ENCODE measurements around the gene CCT5.
"Not testable (repeated sequence)": the region's sequence is repeated elsewhere in the genome, so short reads cannot be mapped to it uniquely, and the experiment has no call there.

The CCT5 gene

DNA sequence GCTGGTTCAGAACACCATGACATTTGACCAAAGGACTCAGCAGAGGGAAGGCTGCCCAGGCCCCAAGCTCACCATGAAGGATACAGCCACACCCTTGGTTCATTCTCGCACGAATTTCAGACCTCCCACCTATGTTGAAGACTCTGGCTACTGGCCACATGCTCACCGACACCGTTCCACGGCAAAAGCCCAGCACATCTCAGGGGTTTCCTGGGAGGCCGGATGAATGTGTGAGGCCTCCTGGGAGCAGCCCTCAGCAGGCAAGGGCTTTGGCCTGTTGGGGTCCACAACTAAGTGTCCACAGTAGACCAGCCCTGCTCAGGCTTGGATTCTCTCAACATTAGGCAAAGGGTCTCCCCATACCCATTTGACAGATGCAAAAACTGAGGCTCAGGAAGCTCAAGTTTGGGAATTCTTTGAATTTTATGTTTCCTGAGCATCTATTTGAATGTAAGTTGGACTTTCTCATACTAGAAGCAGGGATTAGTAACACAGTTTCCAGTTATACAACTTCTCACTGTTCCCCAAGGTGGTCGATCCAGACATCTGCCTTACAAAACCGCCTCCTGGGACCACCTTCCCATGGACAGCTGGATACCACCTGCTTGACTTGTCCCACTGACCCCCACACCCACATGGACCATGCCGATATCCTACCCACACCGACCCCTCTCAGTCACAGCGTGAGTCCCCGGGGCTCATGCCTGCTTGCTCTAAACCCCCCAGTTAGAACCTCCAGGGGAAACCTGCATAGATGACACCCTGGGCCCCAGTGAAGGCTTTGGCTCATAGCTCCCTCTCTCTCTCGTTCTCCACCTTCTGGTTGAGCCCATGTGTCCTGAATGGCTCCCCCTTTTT lies 27.9 kb downstream of the CCT5 start:
- no peak for DNase-seq

DNA sequence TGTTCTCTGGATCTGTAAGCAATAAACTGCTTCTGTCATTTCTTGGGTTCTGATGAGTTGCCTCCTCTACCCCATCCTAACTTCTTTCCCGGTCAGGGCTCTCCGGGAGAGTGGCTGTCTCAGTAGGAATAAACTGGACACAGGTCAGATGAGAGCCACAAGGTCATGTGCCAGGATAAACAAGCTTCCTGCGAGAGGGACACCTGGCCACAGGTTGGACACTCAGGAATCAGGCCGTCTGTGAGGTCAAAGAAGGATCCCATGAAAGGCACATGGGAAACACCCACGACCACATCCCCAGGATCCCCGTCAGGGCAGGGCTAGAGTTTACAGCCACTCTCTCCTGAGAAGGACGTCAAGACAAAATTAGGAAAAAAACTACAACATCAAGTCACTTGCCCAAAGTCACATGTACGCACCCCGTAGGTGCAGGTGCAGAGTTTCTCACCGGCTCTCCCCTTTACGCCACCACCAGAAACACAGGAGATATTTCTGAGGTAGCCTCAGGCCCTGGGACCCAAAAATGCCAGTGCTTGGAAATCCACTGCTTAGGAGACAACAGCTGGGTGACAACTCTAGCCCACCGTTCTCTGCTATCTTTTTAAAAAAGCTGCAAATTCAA lies 28.7 kb downstream of the CCT5 start:
- no peak for DNase-seq

DNA sequence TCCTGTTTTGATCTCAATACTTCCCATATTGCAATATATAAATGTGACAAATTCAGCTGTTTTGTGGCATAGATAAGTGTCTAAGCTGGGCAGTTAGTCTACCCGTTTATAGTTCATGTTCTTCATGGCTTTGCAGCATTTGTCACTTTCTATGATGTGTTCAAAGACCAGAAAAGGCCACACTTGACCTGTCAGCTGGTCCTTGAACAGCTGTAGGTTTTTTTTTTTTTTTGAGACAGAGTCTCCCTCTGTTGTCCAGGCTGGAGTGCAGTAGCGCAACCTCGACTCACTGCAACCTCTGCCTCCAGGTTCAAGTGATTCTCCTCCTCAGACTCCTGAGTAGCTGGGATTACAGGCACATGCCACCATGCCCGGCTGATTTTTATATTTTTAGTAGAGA lies 29.2 kb downstream of the CCT5 start:
- no peak for DNase-seq

DNA sequence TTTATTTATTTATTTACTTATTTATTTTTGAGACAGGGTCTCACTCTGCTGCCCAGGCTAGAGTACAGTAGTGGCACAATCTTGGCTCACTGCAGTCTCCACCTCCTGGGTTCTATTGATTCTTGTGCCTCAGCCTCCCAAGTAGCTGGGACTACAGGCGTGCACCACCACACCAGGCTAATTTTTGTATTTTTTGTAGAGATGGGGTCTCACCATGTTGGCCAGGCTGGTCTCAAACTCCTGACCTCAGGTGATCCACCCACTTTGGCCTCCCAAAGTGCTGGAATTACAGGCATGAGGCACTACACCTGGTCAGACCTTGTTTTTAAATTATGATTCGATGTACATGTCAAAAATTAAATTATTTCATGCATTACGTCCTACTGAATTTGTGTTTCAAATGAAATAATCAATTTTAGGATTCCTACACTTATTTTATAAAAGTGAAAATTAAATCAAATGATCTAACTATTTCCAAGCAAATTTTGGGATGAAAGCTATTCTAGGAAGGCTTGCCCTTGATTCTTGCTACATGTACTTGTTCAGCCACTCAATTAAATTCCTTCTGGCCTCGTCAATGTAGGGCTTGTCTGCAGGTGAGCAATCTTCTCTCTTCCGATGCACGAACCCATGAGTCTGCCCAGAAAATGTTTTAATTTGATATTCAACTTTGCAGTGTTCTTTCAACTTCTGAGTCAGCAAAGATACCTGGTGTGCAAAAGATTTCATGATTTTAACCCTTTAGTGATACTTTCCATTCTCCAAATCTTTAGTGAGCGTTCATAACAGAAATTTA lies 30.0 kb downstream of the CCT5 start:
- no peak for DNase-seq

DNA sequence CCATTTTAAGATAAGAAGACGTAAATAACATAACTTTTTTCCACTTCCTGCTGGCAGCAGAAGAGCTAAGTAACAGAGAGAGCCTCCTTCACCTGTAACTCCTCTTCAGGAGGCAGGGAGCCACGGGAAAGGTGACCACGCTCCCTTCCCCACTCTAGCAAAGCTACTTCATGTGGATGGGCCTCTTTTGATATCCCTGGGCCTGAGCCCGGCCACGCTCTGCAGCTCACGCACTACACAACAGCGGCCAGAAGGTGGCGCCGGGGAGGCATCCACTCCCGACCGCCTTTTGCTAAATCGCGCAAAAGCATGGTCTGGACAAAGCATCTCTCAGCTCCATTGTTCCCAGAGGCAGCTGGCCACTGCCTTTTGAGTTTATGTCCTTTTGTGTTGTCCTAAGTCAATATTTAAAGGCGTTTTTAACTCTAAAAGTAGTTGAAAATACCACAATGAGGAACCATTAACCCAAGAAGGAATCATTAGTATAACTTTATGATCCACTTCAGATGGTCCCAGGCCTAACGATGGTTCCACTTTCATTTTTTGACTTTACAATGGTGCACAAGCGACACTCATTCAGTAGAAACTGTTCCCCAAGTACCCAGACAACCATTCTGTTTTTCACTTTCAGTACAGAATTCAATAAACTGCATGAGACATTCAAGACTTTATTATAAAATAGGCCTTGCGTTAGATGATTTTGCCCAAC lies 34.0 kb downstream of the CCT5 start:
- DNase-seq = peak; percentile 34

DNA sequence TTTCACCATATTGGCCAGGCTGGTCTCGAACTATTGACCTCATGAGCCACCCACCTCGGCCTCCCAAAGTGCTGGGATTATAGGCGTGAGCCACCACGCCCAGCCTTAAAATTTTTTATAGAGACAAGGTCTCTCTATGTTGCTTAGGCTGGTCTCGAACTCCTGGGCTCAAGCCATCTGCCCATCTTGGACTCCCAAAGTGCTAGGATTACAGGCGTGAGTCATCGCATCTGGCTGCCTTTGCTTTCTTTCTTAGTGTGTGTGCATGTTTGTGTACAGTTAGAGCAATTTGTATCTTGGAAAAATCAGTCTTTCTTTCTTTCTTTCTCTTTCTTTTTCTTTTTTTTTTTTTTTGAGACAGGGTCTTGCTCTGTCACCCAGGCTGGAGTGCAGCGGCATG lies 35.3 kb downstream of the CCT5 start:
- not testable (repeated sequence) for DNase-seq

DNA sequence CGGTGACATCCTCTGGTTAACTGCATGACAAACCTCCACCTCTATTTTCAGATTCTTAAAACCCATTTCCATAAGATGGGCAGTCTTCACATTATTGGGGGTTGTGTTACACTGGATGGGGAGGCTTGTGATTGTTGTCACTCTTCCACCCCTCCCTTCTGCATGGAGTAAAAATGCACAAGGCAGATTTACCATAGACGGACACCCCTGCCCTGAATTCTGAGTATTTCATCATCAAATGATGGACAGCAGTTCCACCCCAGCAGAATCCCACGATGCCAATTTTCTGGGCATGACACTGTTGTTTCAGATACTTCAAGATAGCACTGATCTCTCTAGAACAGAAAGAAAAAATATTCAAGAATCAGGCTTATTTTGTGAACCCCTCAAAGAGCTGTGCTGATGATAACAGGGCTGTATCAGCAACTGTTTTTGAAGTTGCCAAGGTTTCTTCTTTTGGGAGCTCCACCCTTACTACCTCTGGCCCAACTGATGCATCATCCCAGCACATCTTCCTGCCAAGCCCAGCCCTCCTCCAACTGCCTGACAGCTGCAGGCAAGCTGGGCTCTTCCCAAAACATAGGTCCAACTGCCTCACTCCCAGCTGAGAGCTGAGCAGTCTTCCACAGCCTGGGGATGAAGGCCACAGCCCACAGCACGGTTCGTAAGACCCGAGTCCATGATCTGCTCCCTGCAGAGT lies 36.2 kb downstream of the CCT5 start:
- DNase-seq = no peak

DNA sequence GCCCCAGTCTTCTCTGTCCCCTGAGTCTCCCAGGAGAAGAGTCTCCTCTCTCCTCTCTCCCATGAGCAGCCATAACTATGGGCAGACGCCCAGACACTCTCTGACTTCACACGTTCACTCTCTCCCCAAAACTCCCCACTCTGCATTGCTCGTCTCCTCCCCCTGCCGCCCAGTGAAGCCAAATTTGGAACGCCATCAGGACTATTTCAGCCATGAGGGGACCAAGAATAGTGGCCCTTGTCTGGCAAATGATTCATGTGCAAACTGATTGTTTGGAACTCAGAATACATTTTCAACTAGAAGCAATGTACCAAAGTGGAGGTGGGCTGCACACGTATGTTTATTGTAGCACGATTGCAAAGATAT lies 36.8 kb downstream of the CCT5 start:
- no peak for DNase-seq

DNA sequence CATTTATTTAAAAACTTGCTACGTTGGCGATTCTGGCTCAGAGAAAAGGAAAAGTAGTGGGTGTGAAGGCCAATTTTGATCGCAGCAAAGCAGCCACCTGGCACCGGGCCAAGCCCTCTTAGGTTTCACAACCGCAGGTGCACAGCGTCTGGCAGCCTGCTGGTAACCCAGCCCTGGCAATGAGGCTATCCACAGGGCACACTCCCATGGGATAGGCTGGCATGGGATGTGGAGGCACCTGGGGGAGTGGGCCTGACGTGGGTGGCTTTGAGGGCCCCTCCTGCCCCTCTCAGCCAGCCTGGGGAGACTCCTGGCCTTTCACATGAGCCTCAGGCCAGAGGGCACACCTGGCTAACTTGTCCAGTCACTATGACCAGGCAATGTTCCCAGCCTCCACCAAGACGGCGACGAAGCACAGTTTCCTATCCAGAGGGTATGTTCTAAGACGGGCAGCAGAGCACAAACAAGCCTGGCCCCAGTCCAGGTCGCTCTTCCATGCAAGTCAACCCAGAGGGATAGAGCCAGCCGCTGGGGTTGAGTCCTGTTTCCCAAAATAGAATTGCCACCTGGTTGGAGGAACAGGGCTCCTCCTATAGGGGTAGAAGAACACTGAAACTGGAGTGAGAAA lies 38.6 kb downstream of the CCT5 start:
- peak; percentile 74 for DNase-seq

DNA sequence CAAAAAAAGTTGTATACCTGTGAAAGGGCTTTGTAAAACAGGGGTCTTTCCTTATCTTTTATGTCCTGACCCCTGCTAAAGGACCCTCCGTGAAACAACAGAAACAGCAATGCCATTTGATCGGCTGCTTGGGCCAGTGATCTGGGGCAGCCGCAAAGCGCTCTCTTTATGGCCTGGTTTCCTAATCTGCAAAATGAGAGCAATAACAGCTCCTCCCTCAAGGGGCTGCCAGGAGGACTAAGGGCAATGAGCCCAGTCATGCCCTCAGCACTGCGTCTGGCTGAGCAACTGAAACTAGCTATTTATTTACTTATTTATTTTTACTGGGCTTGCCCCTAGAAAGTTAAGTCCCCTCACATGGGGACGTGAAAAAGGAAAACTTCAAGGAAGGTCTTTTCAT lies 39.3 kb downstream of the CCT5 start:
- no peak for DNase-seq

DNA sequence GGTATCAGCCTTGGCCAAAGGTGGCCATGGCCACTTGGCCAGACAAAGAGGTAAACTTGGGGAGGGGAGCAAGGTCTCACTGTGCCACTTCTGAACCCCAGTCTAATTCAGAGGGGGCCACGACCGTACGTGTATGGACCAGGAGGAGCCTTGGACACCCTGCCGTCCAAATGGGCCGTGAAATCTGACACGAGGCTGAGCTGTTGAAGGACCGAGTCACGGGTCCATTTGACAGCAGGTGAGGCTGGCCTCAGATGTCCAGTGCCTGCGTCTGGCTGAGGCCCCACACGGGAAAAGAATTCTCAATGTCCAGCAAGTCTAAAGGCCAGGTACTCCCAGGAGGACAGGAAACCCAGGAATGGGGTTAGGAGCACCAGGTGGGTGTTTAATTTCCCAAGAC lies 39.9 kb downstream of the CCT5 start:
- DNase-seq = no peak

DNA sequence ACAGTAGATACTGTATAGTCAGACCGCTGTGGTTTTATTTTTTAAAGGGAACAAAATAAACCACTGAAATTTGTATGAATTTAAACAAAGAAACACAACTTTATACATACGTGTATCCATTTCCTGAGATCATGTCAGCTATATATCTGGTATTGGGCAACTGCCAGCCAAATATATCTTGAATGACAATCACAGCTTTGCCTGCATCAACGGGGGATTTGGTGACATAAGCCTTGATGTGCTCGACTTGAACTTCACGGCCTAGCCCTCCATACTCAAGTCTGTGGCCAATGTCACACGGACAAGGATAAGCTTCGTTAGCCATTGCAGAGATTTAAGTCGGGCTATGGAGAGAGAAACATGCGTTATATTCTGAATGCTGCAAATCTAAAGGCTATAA lies 40.4 kb downstream of the CCT5 start:
- no peak for DNase-seq

DNA sequence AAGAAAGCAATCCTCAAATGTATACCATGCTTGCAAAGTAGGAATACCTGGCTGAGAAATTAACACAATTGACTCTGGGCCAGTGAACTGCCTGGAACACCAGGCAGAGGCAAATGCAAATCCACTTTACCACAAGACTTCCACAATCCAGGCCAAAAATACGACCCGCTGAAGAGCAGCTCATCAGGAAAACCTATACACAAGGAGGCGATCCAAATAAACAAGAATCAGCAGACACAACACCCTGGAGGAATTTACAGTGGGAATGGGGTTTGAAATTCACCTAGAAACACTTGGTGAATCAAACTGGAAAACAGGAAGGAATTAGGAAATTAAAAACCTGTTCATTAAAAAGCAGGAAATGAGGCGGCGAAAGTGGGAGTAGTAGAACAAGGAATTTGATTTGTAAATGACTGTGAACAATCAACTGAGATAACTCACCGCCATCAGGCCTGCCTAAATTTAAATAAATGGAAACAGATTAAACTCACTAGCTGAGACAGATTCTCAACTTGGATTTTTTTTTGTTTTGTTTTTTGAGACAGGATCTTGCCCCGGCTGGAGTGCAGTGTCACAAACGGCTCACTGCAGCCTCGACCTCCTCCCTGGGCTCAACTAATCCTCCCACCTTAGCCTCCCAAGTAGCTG lies 41.7 kb downstream of the CCT5 start:
- DNase-seq = no peak

DNA sequence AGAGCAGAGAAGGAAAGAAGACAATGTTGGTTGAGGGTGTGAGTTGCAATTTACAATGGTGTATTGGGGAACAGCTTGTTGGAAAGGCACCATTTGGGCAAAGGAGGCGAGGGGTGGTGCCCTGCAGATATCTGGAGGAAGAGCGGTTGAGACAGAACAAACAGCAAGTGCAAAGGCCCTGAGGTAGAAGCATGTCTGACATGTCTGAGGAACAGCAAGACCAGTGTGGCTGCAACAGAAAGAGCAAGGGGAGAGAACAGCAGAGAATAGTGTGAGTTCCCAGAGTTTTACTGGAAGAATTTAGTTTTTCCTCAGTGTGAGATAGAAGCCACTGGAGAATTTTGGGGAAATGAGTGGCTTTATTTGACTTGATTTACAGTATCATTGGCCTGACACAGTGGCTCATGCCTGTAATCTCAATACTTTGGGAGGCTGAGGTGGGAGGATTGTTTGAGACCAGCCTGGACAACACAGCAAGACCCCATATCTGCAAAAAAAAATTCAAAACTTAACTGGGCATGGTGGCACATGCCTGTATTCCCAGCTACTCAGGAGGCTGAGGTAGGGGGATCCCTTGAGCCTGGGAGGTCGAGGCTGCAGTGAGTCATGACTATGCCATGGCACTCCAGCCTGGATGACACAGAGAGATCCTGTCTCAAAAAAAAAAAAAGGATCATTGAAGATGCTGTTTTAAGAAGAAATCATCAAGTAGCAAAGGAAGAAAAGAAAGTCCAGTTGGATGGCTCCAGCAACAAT lies 44.0 kb downstream of the CCT5 start:
- DNase-seq = no peak

DNA sequence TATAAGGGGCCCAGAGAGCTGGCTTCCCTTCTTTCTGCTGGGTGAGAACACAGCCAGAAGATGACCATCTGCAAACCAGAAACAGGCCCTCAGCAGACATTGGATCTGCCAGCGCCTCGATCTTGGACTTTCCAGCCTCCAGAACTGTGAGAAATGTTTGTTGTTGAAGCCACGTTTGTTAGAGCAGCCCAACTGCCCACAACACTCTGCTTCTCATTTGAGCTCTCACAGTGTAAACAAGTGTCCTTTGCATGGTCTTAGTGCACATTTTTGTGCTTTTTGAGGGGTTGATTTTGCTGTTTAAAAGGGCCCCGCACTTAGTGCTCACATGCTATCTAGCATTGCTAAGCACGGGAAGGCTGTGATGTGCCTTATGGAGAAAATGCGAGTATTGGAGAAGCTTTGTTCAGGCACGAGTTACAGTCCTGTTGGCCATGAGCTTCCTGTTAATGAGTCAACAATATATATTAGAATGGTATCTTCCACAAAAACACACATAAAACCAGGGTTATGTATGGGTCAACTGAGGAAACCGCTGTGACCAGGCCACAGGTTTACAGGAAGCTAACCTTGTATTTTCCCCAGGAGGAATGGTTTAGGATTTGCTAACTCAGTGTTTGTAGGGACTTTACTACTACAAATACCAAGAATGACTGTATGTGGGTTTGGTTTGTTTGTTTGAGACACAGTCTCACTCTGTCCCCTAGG lies 45.7 kb downstream of the CCT5 start:
- no peak for DNase-seq

DNA sequence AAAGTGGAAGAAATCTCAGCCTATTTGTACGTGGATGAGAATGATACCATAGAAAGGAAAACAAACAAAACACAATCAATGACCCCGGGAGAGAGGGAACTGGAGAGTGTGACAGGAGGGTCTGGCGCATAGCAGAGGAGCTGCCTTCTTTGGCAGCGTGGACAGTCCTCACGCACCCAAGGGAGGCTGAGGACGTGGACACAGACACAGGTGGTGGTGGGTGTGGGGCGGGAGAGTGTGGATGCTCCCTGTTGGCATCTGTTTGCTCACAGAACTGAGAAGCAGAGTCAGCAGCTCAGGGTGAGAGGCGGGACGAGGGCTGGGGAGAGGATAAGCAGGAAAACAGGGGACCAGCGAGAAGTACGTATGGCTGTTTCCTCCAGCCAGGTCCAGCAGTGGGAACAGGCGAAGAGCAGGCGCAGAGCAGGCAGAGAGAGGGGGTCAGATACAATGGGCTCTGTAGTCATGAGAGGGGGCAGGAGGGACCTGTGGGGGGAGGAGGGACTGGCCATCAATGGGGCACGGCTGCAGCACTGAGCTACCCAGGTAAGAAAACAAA lies 47.6 kb downstream of the CCT5 start:
- DNase-seq = no peak

DNA sequence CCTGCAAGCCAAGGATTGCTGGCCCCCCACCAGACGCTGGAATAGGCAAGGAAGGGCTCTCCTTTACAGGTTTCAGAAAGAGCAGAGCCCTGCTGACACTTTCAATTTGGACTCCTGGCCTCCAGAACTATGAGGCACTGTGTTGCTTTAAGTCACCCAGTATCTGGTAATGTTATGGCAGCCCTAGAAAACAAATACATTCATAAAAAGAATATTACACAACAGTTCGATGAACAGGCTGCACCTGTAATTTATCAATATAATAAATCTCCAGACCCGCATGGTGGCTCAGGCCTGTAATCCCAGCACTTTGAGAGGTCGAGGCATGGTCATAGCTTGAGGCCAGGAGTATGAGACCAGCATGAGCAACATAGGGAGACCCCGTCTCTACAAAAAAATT lies 50.2 kb downstream of the CCT5 start:
- DNase-seq = no peak

DNA sequence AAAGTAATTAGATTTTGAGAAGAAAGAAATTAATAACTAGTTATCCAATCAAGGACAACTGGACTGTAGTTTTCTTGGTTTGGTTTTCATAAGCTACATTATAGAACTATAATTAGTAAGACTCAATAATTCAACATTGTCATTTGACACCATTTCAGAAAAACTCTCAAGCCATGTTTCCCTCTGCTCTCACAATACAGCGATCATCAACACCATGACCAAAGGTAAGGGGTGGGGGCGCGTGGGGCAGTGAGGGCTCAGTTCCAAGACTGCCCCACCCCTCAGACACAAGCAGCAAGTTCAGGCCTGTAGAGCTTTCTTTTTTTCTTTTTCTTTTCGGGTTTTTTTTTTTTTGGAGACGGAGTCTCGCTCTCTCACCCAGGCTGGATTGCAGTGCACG lies 51.2 kb downstream of the CCT5 start:
- DNase-seq = no peak

DNA sequence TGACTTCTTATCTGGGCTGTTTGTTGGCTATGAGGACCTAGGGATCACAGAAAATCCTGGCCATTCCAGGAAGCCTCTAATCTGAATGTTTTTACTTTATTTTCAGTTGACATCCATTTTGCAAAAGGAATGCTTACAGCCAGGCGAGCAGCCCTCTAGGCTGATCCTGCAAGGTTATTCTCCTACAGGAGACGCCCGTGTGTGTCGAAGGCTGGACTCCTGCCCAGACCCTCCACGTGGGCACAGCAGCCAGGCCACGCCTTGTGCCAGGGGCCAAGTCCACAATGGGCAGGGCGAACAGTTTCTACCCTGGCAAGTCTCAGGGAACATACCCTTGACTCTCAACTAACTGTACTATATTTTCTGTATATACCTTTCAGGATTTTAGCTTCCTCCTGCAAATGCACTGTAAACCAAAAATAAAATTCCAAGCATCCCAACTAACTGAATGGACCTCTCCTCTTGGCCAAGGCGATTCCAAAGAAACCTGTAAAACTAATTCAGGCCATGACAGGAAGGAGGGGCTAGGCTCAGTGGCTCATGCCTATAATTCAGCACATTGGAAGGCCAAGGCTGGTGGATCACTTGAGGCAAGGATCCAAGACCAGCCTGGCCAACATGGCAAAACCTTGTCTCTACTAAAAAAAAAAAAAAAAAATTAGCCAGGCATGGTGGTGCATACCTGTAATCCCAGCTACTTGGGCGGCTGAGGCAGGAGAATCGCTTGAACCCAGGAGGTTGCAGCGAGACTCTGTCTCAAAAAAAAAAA lies 51.9 kb downstream of the CCT5 start:
- DNase-seq = no peak
